Activated CD8-positive, alpha-beta T cell treated with anti-CD3 and anti-CD28 coated beads for 36 hours (primary cell): Measurements from ENCODE around the gene QRFPR. TPM values are rescaled to one million over a fixed set of nuclear protein-coding genes. Genes with fewer than 3 reads are reported as not detected.

Experiments
- ATAC-seq: fragments of 200-7000 bp; cut with Tn5 transposase; one replicate; pipeline ENCODE4 v1.10.0; 2021; ENCODE audit warnings: mild to moderate bottlenecking, moderate library complexity
- CTCF ChIA-PET: fragments of 350-600 bp; sonication (Branson Sonifier 250); formaldehyde crosslinking; loops from one replicate; lab custom pipeline; 2021; ENCODE audit warnings: antibody characterized with exemption; lab: Charles Lee
- POLR2A ChIA-PET: fragments of 350-600 bp; sonication (Branson Sonifier 250); formaldehyde crosslinking; loops from one replicate; lab custom pipeline; 2021; ENCODE audit warnings: antibody characterized with exemption; lab: Charles Lee
- DNase-seq: peaks from one replicate; pipeline ENCODE4 v3.0.0-alpha.2; 2020
- H3K27ac Mint-ChIP-seq: one replicate; pipeline ENCODE4 v1.8.0; 2021; ENCODE audit warnings: mild to moderate bottlenecking, mixed read lengths
- H3K27me3 Mint-ChIP-seq: one replicate; pipeline ENCODE4 v1.8.0; 2021; ENCODE audit warnings: mixed read lengths
- H3K36me3 Mint-ChIP-seq: one replicate; pipeline ENCODE4 v1.8.0; 2021; ENCODE audit warnings: low read depth, mixed read lengths
- H3K4me1 Mint-ChIP-seq: one replicate; pipeline ENCODE4 v1.8.0; 2021; ENCODE audit warnings: low read depth, mixed read lengths
- H3K4me3 Mint-ChIP-seq: one replicate; pipeline ENCODE4 v1.8.0; 2021; ENCODE audit warnings: mild to moderate bottlenecking, moderate library complexity, mixed read lengths
- H3K9me3 Mint-ChIP-seq: one replicate; pipeline ENCODE4 v1.8.0; 2021; ENCODE audit warnings: mixed read lengths
- CTCF ChIP-seq: fragments of 200-600 bp; IDR thresholded peaks from one replicate; pipeline ENCODE4 v1.8.0; 2022; ENCODE audit warnings: antibody characterized with exemption, mild to moderate bottlenecking
- intact Hi-C: fragments of 100-400 bp; cut with micrococcal nuclease; formaldehyde crosslinking; loops from one replicate; pipeline ENCODE4 v1.10.0; 2022
- total RNA-seq, 2 experiments: library from RNA; stranded (reverse); gene quantifications; one replicate each; pipeline ENCODE4 v1.2.3, GENCODE V29; 2021

QRFPR gene
- total RNA-seq, 2 experiments from 2014 or later, result not detected

DNA sequence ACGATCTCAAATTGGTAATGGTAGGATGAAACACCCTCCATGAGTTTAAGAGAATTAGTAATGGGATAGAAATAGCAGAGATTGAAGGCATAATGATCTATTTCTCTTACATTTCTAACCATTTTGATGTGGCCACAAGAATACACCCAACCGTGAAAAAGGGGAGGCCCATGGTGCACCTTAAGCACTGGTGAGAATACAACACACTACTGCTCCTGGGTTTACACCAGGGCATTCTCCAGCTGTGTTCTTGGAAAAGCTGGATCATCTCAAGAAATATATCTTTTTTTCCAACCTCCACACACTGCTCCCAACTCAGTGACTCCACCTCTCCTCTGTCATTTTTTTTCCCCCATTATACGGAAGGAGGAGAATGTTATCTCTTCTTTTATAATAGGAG lies 1.5 kb downstream of the QRFPR start:
- H3K4me3 Mint-ChIP-seq, result no peak overlapping the region
- peaks cover 58% of the 10 kb centered on the region for H3K27me3 Mint-ChIP-seq
- peaks cover 8% of the 10 kb centered on the region for H3K4me1 Mint-ChIP-seq
- no peak for ATAC-seq
- CTCF ChIA-PET, result interaction anchor here (1.9 kb wide), 1 partner anchor 8 kb away, joined by 7 read pairs; no protein-coding TSS in a partner anchor
- TF ChIP-seq CTCF, result no peak
- POLR2A ChIA-PET, result no interaction called here
- intact Hi-C loops, result loop anchor here (10.0 kb wide), 2 partner anchors 276 to 356 kb away; no protein-coding TSS in a partner anchor
- no peak for DNase-seq
- H3K36me3 Mint-ChIP-seq, result no peaks in the 10 kb centered on the region
- no peak overlapping the region for H3K27ac Mint-ChIP-seq
- no peaks in the 10 kb centered on the region for H3K9me3 Mint-ChIP-seq

DNA sequence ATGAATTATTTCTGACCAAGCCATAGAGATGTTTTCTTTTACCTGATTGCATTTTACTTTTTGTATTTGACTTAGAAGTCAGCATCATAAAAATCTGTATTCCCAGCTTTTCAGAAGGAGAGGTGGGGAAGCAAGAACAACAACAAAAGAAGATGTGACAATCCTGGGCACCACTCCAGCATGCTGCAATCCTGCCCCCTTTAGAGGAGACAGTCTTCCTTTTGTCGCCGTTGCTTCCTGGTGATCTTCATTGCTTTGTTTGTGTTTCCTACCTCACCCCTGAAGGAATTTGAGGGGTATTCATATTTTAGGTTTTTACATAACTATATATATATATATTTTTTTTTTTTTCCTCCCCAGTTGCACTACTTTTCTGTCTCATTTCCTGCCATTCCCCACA lies 3.7 kb downstream of the QRFPR start:
- intact Hi-C loops, result loop anchor here (10.0 kb wide), 2 partner anchors 278 to 358 kb away; no protein-coding TSS in a partner anchor
- H3K27ac Mint-ChIP-seq, result no peak overlapping the region
- TF ChIP-seq CTCF, result no peak
- CTCF ChIA-PET, result no interaction called here
- POLR2A ChIA-PET, result no interaction called here
- H3K27me3 Mint-ChIP-seq, result peaks cover 48% of the 10 kb centered on the region
- H3K36me3 Mint-ChIP-seq, result no peaks in the 10 kb centered on the region
- no peaks in the 10 kb centered on the region for H3K9me3 Mint-ChIP-seq
- no peak for DNase-seq
- H3K4me3 Mint-ChIP-seq, result no peak overlapping the region
- H3K4me1 Mint-ChIP-seq, result peaks cover 8% of the 10 kb centered on the region
- no peak for ATAC-seq

DNA sequence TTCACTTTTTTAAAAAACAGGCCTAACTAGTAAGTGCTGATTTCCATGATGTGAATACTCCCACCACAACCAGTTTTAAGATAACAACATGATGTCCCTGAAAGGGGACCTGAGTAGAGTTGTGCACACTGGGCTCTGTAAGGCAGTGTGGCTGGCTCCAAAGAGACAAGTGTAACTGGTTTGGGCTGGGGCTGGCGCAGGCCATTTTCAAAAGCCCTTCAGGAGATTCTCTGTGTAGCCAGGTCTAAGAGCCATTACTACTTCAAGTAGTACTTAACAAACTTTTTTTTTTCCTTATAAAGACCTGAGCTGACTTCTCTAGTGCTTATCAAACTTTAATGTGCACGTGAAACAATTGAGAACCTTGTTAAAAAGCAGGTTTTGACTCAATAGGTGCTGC lies 4.3 kb downstream of the QRFPR start:
- peaks cover 8% of the 10 kb centered on the region for H3K4me1 Mint-ChIP-seq
- H3K4me3 Mint-ChIP-seq, result no peak overlapping the region
- no peaks in the 10 kb centered on the region for H3K9me3 Mint-ChIP-seq
- no peak for DNase-seq
- no peaks in the 10 kb centered on the region for H3K36me3 Mint-ChIP-seq
- H3K27ac Mint-ChIP-seq, result no peak overlapping the region
- ChIA-PET CTCF (no interaction called here), POLR2A (no interaction called here)
- TF ChIP-seq CTCF, result no peak
- ATAC-seq, result no peak
- intact Hi-C loops, result loop anchor here (10.0 kb wide), 2 partner anchors 278 to 358 kb away; no protein-coding TSS in a partner anchor
- H3K27me3 Mint-ChIP-seq, result peaks cover 44% of the 10 kb centered on the region

DNA sequence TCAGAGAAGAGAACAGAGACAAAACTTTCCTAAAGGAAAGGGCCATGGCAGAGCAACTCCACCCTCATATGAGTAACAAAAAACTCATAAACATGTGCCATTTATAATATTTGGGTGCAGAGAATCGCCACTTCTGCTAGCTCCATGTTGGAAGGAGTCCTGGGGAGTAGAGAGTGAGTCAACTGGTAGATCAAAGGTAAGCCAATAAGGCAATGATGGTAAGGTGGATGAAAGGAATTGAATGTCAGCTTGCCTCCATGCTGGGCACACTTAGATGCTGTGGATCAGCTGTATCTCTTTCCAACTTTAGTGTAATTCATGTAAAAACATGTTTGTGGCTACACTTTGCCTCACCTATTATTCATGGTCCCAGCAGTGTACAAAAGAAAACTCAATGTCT lies 4.7 kb downstream of the QRFPR start:
- no peak overlapping the region for H3K4me3 Mint-ChIP-seq
- H3K4me1 Mint-ChIP-seq, result peaks cover 8% of the 10 kb centered on the region
- no peak for TF ChIP-seq CTCF
- H3K9me3 Mint-ChIP-seq, result no peaks in the 10 kb centered on the region
- H3K27ac Mint-ChIP-seq, result no peak overlapping the region
- POLR2A ChIA-PET, result no interaction called here
- no peak for DNase-seq
- peaks cover 41% of the 10 kb centered on the region for H3K27me3 Mint-ChIP-seq
- no peak for ATAC-seq
- no peaks in the 10 kb centered on the region for H3K36me3 Mint-ChIP-seq
- intact Hi-C loops, result loop anchor here (10.0 kb wide), 2 partner anchors 279 to 359 kb away; no protein-coding TSS in a partner anchor
- CTCF ChIA-PET, result no interaction called here

DNA sequence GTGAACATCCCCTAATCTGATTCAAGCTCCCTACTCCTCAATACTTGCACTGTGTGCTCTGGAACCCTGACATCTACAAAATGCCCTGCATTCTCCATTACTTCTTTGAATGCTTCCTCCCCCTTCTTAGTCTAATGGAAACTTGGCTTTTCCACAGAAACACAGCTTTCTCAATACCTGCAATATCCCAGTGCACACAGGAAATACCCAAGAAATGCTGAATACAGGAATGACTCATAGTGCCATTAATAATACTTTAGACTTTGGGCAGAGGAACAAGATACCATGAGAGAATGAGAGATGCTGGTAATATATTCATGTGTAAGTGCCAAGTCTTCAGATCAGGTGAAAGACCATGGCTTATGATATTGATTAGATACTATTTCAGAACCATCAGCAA lies 5.6 kb downstream of the QRFPR start:
- intact Hi-C loops, result loop anchor here (10.0 kb wide), 2 partner anchors 280 to 360 kb away; no protein-coding TSS in a partner anchor
- H3K36me3 Mint-ChIP-seq, result no peaks in the 10 kb centered on the region

More for the DNA sequence above, 5.6 kb downstream of the QRFPR start:
- POLR2A ChIA-PET, result no interaction called here
- CTCF ChIA-PET, result no interaction called here
- ATAC-seq (no peak), DNase-seq (no peak)
- peaks cover 7% of the 10 kb centered on the region for H3K4me1 Mint-ChIP-seq
- TF ChIP-seq CTCF, result no peak
- no peak overlapping the region for H3K4me3 Mint-ChIP-seq
- H3K27me3 Mint-ChIP-seq, result peaks cover 33% of the 10 kb centered on the region
- H3K9me3 Mint-ChIP-seq, result no peaks in the 10 kb centered on the region
- H3K27ac Mint-ChIP-seq, result no peak overlapping the region
